Measurements from ENCODE around the gene EXOSC1.
"Not testable (repeated sequence)": the region's sequence is repeated elsewhere in the genome, so short reads cannot be mapped to it uniquely, and the experiment has no call there.

Gene EXOSC1

GRCh38 chr10:97456686-97457065 lies 10.9 kb upstream of the EXOSC1 start:
- no peak for DNase-seq

DNA sequence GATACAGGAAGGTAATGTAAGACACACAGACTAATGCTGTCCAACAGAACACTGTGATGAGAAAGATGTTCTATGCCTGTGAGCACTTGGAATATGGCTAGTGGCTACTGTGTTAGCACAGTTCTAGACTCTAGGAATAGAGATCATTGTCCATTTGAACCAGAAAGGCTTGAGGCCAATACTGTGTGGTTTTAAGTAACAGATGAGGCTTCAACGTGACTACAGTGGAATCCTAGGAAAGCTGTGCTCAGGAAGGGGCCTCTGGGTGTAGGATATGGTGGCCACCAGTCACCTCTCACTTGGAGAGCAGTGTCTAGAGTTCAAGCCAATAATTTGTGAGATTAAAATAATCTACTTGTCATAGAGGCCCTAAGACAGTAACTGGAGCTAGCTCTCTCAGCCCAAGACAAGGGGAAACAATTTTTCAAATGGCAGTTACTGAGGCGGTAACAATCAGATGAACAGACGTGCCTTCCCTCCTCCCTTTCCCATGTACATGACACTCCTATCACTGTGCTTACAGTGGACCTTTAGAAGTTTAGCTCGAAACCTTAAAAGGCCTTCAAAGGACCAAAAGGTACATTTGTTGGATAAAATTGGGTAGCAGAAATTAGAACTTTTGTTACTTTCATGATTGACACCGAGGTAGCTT lies 10.4 kb upstream of the EXOSC1 start:
- DNase-seq, result no peak

DNA sequence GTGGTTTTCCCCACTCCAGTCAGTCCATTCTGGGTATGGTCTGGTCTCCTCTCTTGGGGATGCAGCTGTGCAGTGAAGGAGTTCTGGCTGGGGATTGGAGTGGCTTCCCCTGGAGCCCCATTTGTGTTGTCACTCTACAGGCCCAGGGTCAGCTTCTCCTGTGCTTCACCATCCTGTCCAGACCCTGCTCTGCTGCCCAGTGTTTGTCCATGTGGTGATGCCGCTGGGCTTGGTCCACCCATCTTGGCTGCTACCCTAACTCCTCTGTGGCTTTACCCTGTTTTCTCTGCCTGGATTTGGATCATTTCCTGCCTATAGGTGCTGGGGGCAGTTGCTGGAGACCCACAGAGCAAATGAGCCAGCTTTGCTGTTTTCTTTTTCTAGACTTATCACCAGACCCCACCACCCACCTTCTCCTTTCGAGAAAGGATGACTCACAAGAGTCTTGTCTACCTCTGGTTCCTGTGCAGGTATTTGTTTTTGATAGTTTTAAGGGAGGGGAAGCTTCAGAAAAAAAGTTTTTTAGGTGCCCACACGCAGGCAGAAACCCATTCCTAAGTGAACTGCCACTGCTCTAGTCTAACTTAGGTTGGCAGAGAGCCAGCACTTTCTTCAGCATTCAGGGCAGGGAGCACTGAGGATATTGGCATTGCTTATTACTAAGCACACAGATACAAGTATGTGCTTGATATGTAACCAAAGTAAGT lies 8.7 kb upstream of the EXOSC1 start:
- no peak for DNase-seq

DNA sequence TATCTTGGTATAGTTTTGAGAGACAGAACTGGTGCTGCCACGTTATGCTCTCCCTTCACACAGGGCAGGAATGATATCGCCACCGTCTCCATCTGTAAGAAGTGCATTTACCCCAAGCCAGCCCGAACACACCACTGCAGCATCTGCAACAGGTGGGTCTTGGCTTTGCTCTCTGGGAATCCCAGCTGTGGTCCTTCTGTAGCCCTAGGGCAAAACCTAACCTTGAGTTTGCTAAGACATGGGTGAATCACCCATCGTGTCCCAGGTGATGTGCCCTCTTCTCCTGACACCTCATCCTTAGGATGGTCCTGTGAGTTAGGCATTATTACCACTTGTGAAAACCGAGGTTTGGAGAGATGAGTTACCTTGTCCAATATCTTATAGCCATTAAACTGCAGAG lies 6.5 kb upstream of the EXOSC1 start:
- no peak for DNase-seq

GRCh38 chr10:97451605-97452004 lies 5.8 kb upstream of the EXOSC1 start:
- no peak for DNase-seq

GRCh38 chr10:97450828-97451227 lies 5.0 kb upstream of the EXOSC1 start:
- no peak for DNase-seq

DNA sequence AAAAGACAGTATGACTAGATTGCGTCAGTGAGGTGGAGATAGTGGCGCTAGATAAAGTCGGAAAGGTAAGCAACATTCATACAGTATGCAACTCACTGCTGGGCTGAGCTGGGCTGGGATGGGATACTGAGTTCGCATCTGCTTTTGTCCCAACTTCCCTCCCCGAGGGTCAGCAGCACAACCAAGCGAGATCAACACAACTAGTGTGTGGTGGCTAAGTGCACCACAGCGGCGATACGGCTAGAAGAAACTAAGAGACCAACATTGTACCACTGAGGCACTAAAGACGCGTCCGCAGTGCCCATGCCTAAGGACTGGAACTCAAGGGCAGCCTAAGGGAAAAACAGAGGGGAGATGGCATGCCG lies 467 bp downstream of the EXOSC1 start:
- no peak for DNase-seq

DNA sequence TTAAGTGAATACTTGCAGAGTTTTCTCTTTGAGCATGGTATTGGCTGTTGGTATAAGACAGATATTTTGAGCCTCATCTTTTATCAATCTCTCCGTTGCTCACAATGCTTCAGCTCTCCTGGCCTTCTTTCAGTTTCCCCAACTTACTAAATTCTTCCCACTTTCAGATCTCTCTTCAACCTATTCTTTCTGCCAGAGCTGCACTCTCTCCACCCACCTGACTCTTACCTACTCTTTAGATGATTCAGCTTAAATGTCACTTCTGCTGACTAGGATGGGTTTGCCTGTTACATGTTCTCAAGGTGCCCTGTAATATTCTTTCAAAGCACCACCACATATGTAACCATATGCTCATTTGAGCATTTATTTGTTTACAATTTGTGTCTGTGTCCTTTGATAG lies 1.6 kb downstream of the EXOSC1 start:
- DNase-seq, result no peak

DNA sequence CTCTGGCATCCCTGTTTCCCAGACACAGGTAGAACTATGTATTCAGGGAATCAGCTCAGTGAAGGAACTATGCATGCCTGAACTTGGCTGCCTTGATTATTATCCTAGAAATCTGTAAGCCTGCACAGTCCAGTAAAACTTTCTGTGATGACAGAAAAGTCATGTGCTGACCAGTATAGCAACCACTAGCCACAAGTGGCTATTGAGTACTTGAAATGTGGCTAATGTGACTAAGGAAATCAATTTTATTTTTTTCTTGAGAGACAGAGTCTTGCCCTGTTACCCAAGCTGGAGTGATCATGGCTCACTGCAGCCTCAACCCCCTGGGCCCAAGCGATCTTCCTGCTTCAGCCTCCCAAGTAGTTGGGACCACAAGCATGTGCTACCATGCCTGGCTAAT lies 3.5 kb downstream of the EXOSC1 start:
- DNase-seq, result no peak

- DNase-seq, result no peak
These were observed 10.6 kb downstream of the EXOSC1 start for GRCh38 chr10:97435211-97435610.

DNA sequence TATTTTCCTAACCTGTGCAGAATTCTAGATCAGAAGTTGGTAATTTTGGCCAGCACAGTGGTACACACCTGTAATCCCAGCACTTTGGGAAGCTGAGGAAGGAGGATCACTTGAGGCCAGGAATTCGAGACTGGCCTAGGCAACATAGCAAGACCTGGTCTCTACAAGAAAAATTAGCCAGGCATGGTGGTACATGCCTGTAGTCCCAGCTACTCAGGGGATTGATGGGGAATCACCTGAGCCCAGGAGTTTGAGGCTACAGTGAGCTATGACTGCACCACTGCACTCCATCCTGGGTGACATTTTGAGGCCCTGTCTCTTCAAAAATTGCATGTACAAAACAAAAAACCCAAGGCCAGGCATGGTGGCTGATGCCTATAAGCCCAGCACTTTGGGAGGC lies 11.2 kb downstream of the EXOSC1 start:
- DNase-seq, result no peak

DNA sequence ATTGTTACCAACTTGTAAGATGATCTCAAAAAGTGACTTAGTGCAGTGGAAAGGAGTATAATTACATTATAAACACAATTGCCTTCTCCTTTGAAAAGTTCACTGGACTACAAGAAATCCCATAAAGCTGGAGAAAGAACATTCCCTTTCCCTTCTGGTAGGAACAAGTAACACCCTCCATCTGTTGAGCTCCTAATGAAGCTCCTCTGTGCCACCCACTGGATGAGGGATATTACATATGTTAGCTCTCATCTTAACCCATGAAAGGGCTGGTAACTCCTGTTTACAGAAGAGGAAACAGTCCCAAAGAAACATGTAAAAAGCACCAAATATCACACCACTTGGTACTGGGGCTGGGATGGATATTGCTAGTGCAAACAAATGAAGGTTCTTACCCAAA lies 11.8 kb downstream of the EXOSC1 start:
- DNase-seq, result no peak

GRCh38 chr10:97428572-97428981 lies 17.2 kb downstream of the EXOSC1 start:
- DNase-seq, result no peak

- no peak for DNase-seq
These were observed 18.1 kb downstream of the EXOSC1 start for GRCh38 chr10:97427571-97428179.

GRCh38 chr10:97426776-97427570 lies 18.8 kb downstream of the EXOSC1 start:
- no peak for DNase-seq

- peak; percentile 75 for DNase-seq
These were observed 19.6 kb downstream of the EXOSC1 start, which contains the start of gene PGAM1 for GRCh38 chr10:97425964-97426775. Gene PGAM1 (plus strand): TSS chr10:97426191. CDS start chr10:97426308, 117 bp downstream.

DNA sequence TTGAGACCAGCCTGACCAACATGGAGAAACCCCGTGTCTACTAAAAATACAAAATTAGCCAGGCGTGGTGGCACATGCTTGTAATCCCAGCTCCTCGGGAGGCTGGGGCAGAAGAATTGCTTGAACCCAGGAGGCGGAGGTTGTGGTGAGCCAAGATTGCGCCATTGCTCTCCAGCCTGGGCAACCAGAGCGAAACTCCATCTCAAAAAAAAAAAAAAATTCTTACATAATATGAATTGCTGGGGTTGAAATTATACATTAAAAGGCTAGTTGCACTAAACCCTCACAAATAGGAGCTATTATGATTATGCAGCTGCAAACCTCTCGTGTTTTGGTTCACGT lies 22.1 kb downstream of the EXOSC1 start:
- not testable (repeated sequence) for DNase-seq

DNA sequence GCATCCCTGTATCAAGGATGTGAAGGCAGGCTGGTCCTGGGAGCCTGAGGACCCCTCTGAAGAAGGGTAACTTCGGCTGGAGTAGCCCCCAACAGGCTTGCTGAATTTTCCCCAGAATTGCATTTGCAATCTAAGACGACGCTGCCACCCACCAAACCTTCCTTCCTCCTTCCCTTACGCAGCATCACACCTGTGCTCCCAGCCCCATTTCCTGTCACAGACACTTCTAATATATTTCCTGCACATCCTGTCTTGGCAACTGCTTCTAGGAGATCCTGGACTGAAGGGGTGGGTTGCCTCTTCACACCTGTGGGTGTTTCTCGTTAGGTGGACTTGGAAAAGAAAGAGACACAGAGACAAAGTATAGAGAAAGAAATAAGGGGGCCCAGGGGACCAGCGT lies 29.2 kb downstream of the EXOSC1 start:
- no peak for DNase-seq

DNA sequence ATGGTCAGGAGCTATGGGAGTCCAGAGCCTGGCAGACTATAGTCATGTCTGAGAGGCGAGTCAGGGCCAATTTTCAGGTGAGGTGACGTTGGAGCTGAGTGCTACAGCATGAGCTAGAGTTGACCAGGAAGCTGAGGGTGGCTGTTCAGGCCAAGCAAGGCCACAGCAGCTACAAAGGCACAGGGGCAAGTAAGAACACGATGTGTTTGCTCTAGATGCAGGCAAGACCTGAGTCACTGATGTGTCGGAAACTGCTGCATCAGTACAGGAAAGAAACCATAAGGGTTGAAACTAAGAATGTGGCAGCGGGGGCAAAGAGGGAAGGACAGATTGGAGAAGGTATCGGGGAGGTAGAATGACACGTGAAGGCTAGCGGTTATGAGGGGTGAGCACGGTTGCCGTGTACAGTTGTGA lies 32.9 kb downstream of the EXOSC1 start:
- DNase-seq, result no peak

DNA sequence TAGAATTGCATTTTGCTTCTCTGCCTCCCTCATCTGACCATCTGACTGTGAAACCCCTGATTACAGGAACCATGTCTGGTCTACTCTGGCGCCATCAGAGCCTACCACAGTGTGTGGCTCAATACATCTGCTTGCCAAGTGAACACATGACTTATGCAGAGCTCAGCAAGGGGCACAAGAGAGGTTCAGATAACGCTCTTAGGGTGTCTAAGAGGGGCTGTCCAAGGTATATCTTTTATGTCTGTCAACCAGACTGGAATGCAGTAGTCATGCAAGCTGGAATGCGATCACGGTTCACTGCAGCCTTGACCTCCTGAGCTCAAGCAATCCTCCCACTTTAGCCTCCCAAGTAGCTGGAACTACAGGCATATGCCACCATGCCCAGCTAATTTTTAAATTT lies 34.4 kb downstream of the EXOSC1 start:
- no peak for DNase-seq

- no peak for DNase-seq
These were observed 37.3 kb downstream of the EXOSC1 start for GRCh38 chr10:97408496-97408992.

GRCh38 chr10:97407952-97408248 lies 37.9 kb downstream of the EXOSC1 start:
- DNase-seq, result no peak

Data from COR-L47 (cell line).